NCI-H1092 (cell line): Measurements from ENCODE around the gene ZNF668.
"Not testable (repeated sequence)": the region's sequence is repeated elsewhere in the genome, so short reads cannot be mapped to it uniquely, and the experiment has no call there.

Experiments used
- DNase-seq: peaks from one replicate; lab custom pipeline; 2025; lab: John Stamatoyannopoulos, UW

The ZNF668 gene

GRCh38 chr16:31013292-31013691 is 60.7 kb downstream of the ZNF668 start:
- DNase-seq: not testable (repeated sequence)

GRCh38 chr16:31011815-31012214 is 62.2 kb downstream of the ZNF668 start:
- not testable (repeated sequence) for DNase-seq
